ENCODE measurements around the gene NRL. TPM values are rescaled to one million over a fixed set of nuclear protein-coding genes. Genes with fewer than 3 reads are reported as not detected.

NRL gene
- polyA plus RNA-seq, 3 donors = 1.1 to 1.5 (median 1.3) TPM

GRCh38 chr14:24070285-24071143 lies 44.2 kb downstream of the NRL start:
- Histone ChIP-seq H3K36me3 (replicated peaks in 1 of 2; ENCODE audit: control insufficient read depth in 1 of 2, insufficient read depth in 2 of 2, low read length in 2 of 2) (no peaks in the 10 kb centered on the region), H3K27me3 (ENCODE audit: control insufficient read depth in 2 of 2, insufficient read depth in 2 of 2, low read length in 2 of 2) (no peaks in the 10 kb centered on the region), H4K20me1 (ENCODE audit: insufficient read depth, low read length) (no peaks in the 10 kb centered on the region), H3K4me1 (ENCODE audit: control insufficient read depth in 1 of 2, insufficient read depth in 2 of 2, low read length in 2 of 2) (no peaks in the 10 kb centered on the region), H3K79me2 (ENCODE audit: insufficient read depth, low read length) (no peaks in the 10 kb centered on the region), H3K9me3 (replicated peaks in 1 of 2; ENCODE audit: control insufficient read depth in 1 of 2, insufficient read depth in 1 of 2, low read length in 2 of 2) (no peaks in the 10 kb centered on the region), H3K9ac (ENCODE audit: insufficient read depth, low read length, poor library complexity, severe bottlenecking) (no peak overlapping the region), H3K27ac (ENCODE audit: low read depth in 1 of 2, low read length in 2 of 2) (no peak overlapping the region), H2AFZ (ENCODE audit: insufficient read depth, low read depth, low read length, poor library complexity, severe bottlenecking) (no peak overlapping the region), H3K4me2 (replicated peaks; ENCODE audit: extremely low read depth, low read length, poor library complexity, severe bottlenecking) (no peak overlapping the region), H3K4me3 (replicated peaks in 1 of 3; ENCODE audit: low read depth in 2 of 3, low read length in 3 of 3) (no peak overlapping the region)
- Mint-ChIP-seq H3K4me1 (peaks cover 11% of the 10 kb centered on the region), H3K36me3 (no peaks in the 10 kb centered on the region), H3K4me3 (no peak overlapping the region), H3K27ac (no peak overlapping the region), H3K27me3 (ENCODE audit: low read depth in 3 of 3) (peaks cover 4 to 15% (median 11%) of the 10 kb centered on the region in 3 donors), H3K9me3 (no peaks in the 10 kb centered on the region)
- 82% methylated on average over 7 of the region's 10 CpGs for WGBS (ENCODE audit: insufficient coverage)
- no peak for DNase-seq
- intact Hi-C loops (cut with micrococcal nuclease) = no loop called here
- TF ChIP-seq CTCF (IDR thresholded peaks at IDR 0.05) = no peak

- Mint-ChIP-seq H3K9me3 (no peaks in the 10 kb centered on the region), H3K4me1 (peaks cover 6% of the 10 kb centered on the region), H3K4me3 (no peak overlapping the region), H3K27me3 (ENCODE audit: low read depth in 3 of 3) (peaks cover 4 to 15% (median 10%) of the 10 kb centered on the region in 3 donors), H3K36me3 (no peaks in the 10 kb centered on the region), H3K27ac (no peak overlapping the region)
- H3K27ac ChIP-seq (ENCODE audit: low read depth in 1 of 2, low read length in 2 of 2) = no peak overlapping the region
- no peaks in the 10 kb centered on the region for H4K20me1 ChIP-seq (ENCODE audit: insufficient read depth, low read length)
- intact Hi-C loops (cut with micrococcal nuclease) = no loop called here
- no peak for TF ChIP-seq CTCF (IDR thresholded peaks at IDR 0.05)
- H3K27me3 ChIP-seq (ENCODE audit: control insufficient read depth in 2 of 2, insufficient read depth in 2 of 2, low read length in 2 of 2) = no peaks in the 10 kb centered on the region
- H3K4me1 ChIP-seq (ENCODE audit: control insufficient read depth in 1 of 2, insufficient read depth in 2 of 2, low read length in 2 of 2) = no peaks in the 10 kb centered on the region
- no peak overlapping the region for H3K4me3 ChIP-seq (replicated peaks in 1 of 3; ENCODE audit: low read depth in 2 of 3, low read length in 3 of 3)
- H3K4me2 ChIP-seq (replicated peaks; ENCODE audit: extremely low read depth, low read length, poor library complexity, severe bottlenecking) = no peak overlapping the region
- no peak overlapping the region for H2AFZ ChIP-seq (ENCODE audit: insufficient read depth, low read depth, low read length, poor library complexity, severe bottlenecking)
- no peaks in the 10 kb centered on the region for H3K36me3 ChIP-seq (replicated peaks in 1 of 2; ENCODE audit: control insufficient read depth in 1 of 2, insufficient read depth in 2 of 2, low read length in 2 of 2)
- no CpG with 5 or more reads among the region's 6 CpGs for WGBS (ENCODE audit: insufficient coverage)
- no peaks in the 10 kb centered on the region for H3K9me3 ChIP-seq (replicated peaks in 1 of 2; ENCODE audit: control insufficient read depth in 1 of 2, insufficient read depth in 1 of 2, low read length in 2 of 2)
- DNase-seq = no peak
- H3K9ac ChIP-seq (ENCODE audit: insufficient read depth, low read length, poor library complexity, severe bottlenecking) = no peak overlapping the region
- H3K79me2 ChIP-seq (ENCODE audit: insufficient read depth, low read length) = no peaks in the 10 kb centered on the region
These were observed 45.4 kb downstream of the NRL start for GRCh38 chr14:24069411-24069735.

Measured in CD14-positive monocyte (primary cell).